ENCODE results near the gene GABPB1. TPM values are rescaled to one million over a fixed set of nuclear protein-coding genes. Genes with fewer than 3 reads are reported as not detected.

GABPB1 gene
- polyA plus RNA-seq, 3 donors: 12.9 to 15.1 (median 14.9) TPM

DNA sequence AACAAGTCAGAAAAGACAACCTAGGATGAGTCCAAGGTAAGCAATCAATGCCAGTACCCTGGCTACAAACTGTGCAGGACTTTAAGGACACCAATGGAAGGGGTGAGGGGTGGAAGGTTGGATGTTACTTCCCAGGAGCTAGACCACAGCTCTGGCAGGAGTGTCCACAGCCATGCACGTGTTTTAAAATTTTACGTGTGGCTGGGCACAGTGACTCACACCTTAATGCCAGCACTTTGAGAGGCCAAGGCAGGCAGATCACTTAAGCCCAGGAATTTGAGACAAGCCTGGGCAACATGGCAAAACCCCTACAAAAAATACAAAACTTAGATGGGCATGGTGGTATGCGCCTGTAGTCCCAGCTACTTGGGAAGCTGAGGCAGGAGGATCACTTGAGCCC, 74.7 kb downstream of the GABPB1 start:
- peaks cover 12 to 28% of the 10 kb centered on the region in 2 donors for H3K36me3 Mint-ChIP-seq
- H4K20me1 ChIP-seq (ENCODE audit: insufficient read depth, low read length): no peaks in the 10 kb centered on the region
- WGBS (ENCODE audit: insufficient coverage): 100% methylated on average over 2 of the region's 3 CpGs
- no peak overlapping the region for H2AFZ ChIP-seq (ENCODE audit: insufficient read depth, low read depth, low read length, poor library complexity, severe bottlenecking)
- H3K4me3 ChIP-seq (replicated peaks in 1 of 3; ENCODE audit: low read depth in 2 of 3, low read length in 3 of 3): no peak overlapping the region
- H3K27ac ChIP-seq (ENCODE audit: low read depth in 1 of 2, low read length in 2 of 2): no peak overlapping the region
- H3K4me2 ChIP-seq (replicated peaks; ENCODE audit: extremely low read depth, low read length, poor library complexity, severe bottlenecking): no peak overlapping the region
- peaks cover 0 to 1% (median 0%) of the 10 kb centered on the region in 3 donors for H3K27me3 Mint-ChIP-seq (ENCODE audit: low read depth in 3 of 3)
- H3K4me3 Mint-ChIP-seq: no peak overlapping the region
- H3K4me1 ChIP-seq (ENCODE audit: control insufficient read depth in 1 of 2, insufficient read depth in 2 of 2, low read length in 2 of 2): peaks cover 17 to 32% of the 10 kb centered on the region in 2 donors
- peaks cover 0 to 1% (median 0%) of the 10 kb centered on the region in 7 donors for H3K9me3 Mint-ChIP-seq
- peaks cover 28% of the 10 kb centered on the region for H3K4me1 Mint-ChIP-seq
- H3K9me3 ChIP-seq (replicated peaks in 1 of 2; ENCODE audit: control insufficient read depth in 1 of 2, insufficient read depth in 1 of 2, low read length in 2 of 2): no peaks in the 10 kb centered on the region
- peaks cover 3 to 16% of the 10 kb centered on the region in 2 donors for H3K36me3 ChIP-seq (replicated peaks in 1 of 2; ENCODE audit: control insufficient read depth in 1 of 2, insufficient read depth in 2 of 2, low read length in 2 of 2)
- no peaks in the 10 kb centered on the region for H3K27me3 ChIP-seq (ENCODE audit: control insufficient read depth in 2 of 2, insufficient read depth in 2 of 2, low read length in 2 of 2)
- DNase-seq: no peak
- intact Hi-C loops (cut with micrococcal nuclease): no loop called here
- H3K79me2 ChIP-seq (ENCODE audit: insufficient read depth, low read length): no peaks in the 10 kb centered on the region
- H3K27ac Mint-ChIP-seq: peak overlapping the region in 1 of 7 donors; percentile 20
- H3K9ac ChIP-seq (ENCODE audit: insufficient read depth, low read length, poor library complexity, severe bottlenecking): no peak overlapping the region
- TF ChIP-seq CTCF (IDR thresholded peaks at IDR 0.05): no peak

DNA sequence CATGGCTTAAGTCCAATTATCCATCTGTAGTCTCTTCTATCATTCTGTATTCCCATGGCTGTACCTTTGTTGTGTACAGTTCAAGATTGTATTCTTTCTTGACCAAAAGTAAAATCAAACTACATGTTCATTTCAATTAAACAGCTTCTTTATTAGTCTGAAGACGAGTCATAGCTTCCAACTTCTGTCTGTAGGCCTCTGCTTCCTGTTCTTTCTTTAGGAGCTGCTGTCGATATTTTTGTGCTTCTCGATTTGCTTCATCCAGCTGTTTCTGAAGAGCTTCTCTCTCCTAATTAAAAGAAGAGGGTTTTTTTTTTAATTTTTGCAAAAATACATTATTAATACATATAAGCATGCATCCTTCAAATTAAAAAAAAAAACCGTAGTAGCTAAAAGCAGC, 76.5 kb downstream of the GABPB1 start:
- no peak for TF ChIP-seq CTCF (IDR thresholded peaks at IDR 0.05)
- Histone ChIP-seq H2AFZ (ENCODE audit: insufficient read depth, low read depth, low read length, poor library complexity, severe bottlenecking) (peak overlapping the region; percentile 68), H3K4me1 (ENCODE audit: control insufficient read depth in 1 of 2, insufficient read depth in 2 of 2, low read length in 2 of 2) (peaks cover 17 to 32% of the 10 kb centered on the region in 2 donors), H3K27ac (ENCODE audit: low read depth in 1 of 2, low read length in 2 of 2) (peak overlapping the region in 1 of 2 donors; percentile 66), H3K27me3 (ENCODE audit: control insufficient read depth in 2 of 2, insufficient read depth in 2 of 2, low read length in 2 of 2) (no peaks in the 10 kb centered on the region), H3K79me2 (ENCODE audit: insufficient read depth, low read length) (no peaks in the 10 kb centered on the region), H3K9me3 (replicated peaks in 1 of 2; ENCODE audit: control insufficient read depth in 1 of 2, insufficient read depth in 1 of 2, low read length in 2 of 2) (no peaks in the 10 kb centered on the region), H4K20me1 (ENCODE audit: insufficient read depth, low read length) (no peaks in the 10 kb centered on the region), H3K36me3 (replicated peaks in 1 of 2; ENCODE audit: control insufficient read depth in 1 of 2, insufficient read depth in 2 of 2, low read length in 2 of 2) (peaks cover 2 to 5% of the 10 kb centered on the region in 2 donors), H3K9ac (ENCODE audit: insufficient read depth, low read length, poor library complexity, severe bottlenecking) (peak overlapping the region; percentile 27), H3K4me3 (replicated peaks in 1 of 3; ENCODE audit: low read depth in 2 of 3, low read length in 3 of 3) (peak overlapping the region in 1 of 3 experiments; percentile 44), H3K4me2 (replicated peaks; ENCODE audit: extremely low read depth, low read length, poor library complexity, severe bottlenecking) (peak overlapping the region; percentile 42)
- peak; percentile 21 to 57 (median 33) for DNase-seq
- Mint-ChIP-seq H3K4me3 (peak overlapping the region in 1 of 2 donors; percentile 59), H3K4me1 (peaks cover 28% of the 10 kb centered on the region), H3K27ac (peak overlapping the region; percentile 50 to 89 (median 85)), H3K27me3 (ENCODE audit: low read depth in 3 of 3) (peaks cover 0 to 1% (median 0%) of the 10 kb centered on the region in 3 donors), H3K36me3 (peaks cover 3 to 16% of the 10 kb centered on the region in 2 donors), H3K9me3 (peaks cover 0 to 1% (median 0%) of the 10 kb centered on the region in 7 donors)
- WGBS (ENCODE audit: insufficient coverage): 0% methylated on average over 1 of the region's 4 CpGs
- intact Hi-C loops (cut with micrococcal nuclease): no loop called here
